Neuronal stem cell (in vitro differentiated cells): ENCODE results near the gene LUZP2.

Experiments
- DNase-seq: peaks from one replicate; pipeline ENCODE4 v3.0.0-alpha.2; 2013; ENCODE audit warnings: low spot score
- H2AFZ ChIP-seq: one replicate; pipeline ENCODE4 v1.6.1; 2013; ENCODE audit warnings: mild to moderate bottlenecking, low read length, inconsistent platforms
- H2AK5ac ChIP-seq: 2 replicates; pipeline ENCODE4 v1.6.1; 2013; ENCODE audit warnings: low read depth, mild to moderate bottlenecking, inconsistent platforms, low read length, moderate library complexity, mixed read lengths
- H2BK120ac ChIP-seq: 2 replicates; pipeline ENCODE4 v1.6.1; 2013; ENCODE audit warnings: low read depth, mild to moderate bottlenecking, inconsistent platforms, low read length, moderate library complexity, mixed read lengths
- H2BK12ac ChIP-seq: one replicate; pipeline ENCODE4 v1.6.1; 2013; ENCODE audit warnings: low read length, inconsistent platforms
- H2BK15ac ChIP-seq: 2 replicates; pipeline ENCODE4 v1.6.1; 2013; ENCODE audit warnings: mild to moderate bottlenecking, low read length, inconsistent platforms, mixed read lengths
- H2BK5ac ChIP-seq: one replicate; pipeline ENCODE4 v1.6.1; 2013; ENCODE audit warnings: inconsistent platforms, mild to moderate bottlenecking, low read length, moderate library complexity
- H3K14ac ChIP-seq: one replicate; pipeline ENCODE4 v1.6.1; 2013; ENCODE audit warnings: low read length, inconsistent platforms
- H3K18ac ChIP-seq: 2 replicates; pipeline ENCODE4 v1.6.1; 2013; ENCODE audit warnings: low read length, inconsistent platforms
- H3K23ac ChIP-seq: 2 replicates; pipeline ENCODE4 v1.6.1; 2013; ENCODE audit warnings: low read depth, mild to moderate bottlenecking, mixed read lengths, low read length, inconsistent platforms; ENCODE audit not compliant: poor library complexity
- H3K27ac ChIP-seq: replicated peaks from 3 replicates; pipeline ENCODE4 v1.5.1; 2013; ENCODE audit warnings: low read length, inconsistent platforms
- H3K27me3 ChIP-seq, 3 experiments: 2 replicates each; pipeline ENCODE4 v1.6.1; 2013; ENCODE audit warnings: low read length in 3 of 3, mild to moderate bottlenecking in 2 of 3, inconsistent platforms in 1 of 3, low read depth in 1 of 3, mixed read lengths in 1 of 3, moderate library complexity in 1 of 3; ENCODE audit not compliant: control insufficient read depth in 3 of 3, insufficient read depth in 3 of 3
- H3K36me3 ChIP-seq, 2 donors: replicated peaks in 1 of 2; 2 replicates each; pipeline ENCODE4 v1.6.1; 2013; ENCODE audit warnings: low read length in 2 of 2; ENCODE audit not compliant: control insufficient read depth in 2 of 2, insufficient read depth in 2 of 2
- H3K4ac ChIP-seq: 2 replicates; pipeline ENCODE4 v1.6.1; 2013; ENCODE audit warnings: inconsistent platforms, mild to moderate bottlenecking, low read length, moderate library complexity
- H3K4me1 ChIP-seq, 2 donors: 1 replicate in 1 of 2; 2 replicates in 1 of 2; pipeline ENCODE4 v1.6.1; 2013; ENCODE audit warnings: low read length in 2 of 2, low read depth in 1 of 2; ENCODE audit not compliant: control insufficient read depth in 2 of 2, insufficient read depth in 1 of 2
- H3K4me2 ChIP-seq: one replicate; pipeline ENCODE4 v1.6.1; 2013; ENCODE audit warnings: mild to moderate bottlenecking, low read length, inconsistent platforms; ENCODE audit not compliant: insufficient read depth, poor library complexity, severe bottlenecking
- H3K4me3 ChIP-seq, 2 donors: 2 replicates each; pipeline ENCODE4 v1.5.1; 2013; ENCODE audit warnings: low read length in 2 of 2, mild to moderate bottlenecking in 2 of 2, inconsistent platforms in 1 of 2, moderate library complexity in 1 of 2
- H3K79me1 ChIP-seq: one replicate; pipeline ENCODE4 v1.6.1; 2013; ENCODE audit warnings: low read depth, mild to moderate bottlenecking, inconsistent platforms, low read length, moderate library complexity
- H3K9ac ChIP-seq: one replicate; pipeline ENCODE4 v1.6.1; 2013; ENCODE audit warnings: mild to moderate bottlenecking, low read depth, low read length, inconsistent platforms; ENCODE audit not compliant: poor library complexity
- H3K9me3 ChIP-seq, 2 donors: replicated peaks in 1 of 2; 2 replicates each; pipeline versions ENCODE3 to v1.6.1; 2013; ENCODE audit warnings: low read length in 2 of 2, mild to moderate bottlenecking in 2 of 2, inconsistent platforms in 1 of 2, low read depth in 1 of 2, mixed read lengths in 1 of 2, moderate library complexity in 1 of 2; ENCODE audit not compliant: control insufficient read depth in 2 of 2, insufficient read depth in 1 of 2
- H4K8ac ChIP-seq: one replicate; pipeline ENCODE4 v1.6.1; 2013; ENCODE audit warnings: low read depth, mild to moderate bottlenecking, inconsistent platforms, low read length, moderate library complexity
- H4K91ac ChIP-seq: one replicate; pipeline ENCODE4 v1.6.1; 2013; ENCODE audit warnings: low read length, low read depth, mild to moderate bottlenecking, inconsistent platforms; ENCODE audit not compliant: poor library complexity
- WGBS, 2 donors: extraction: QIAGEN DNeasy Blood & Tissue Kit; methylation state at CpG; one replicate each; pipeline ENCODE4 v1.1.7; 2013; ENCODE audit warnings: missing lambda C conversion rate in 2 of 2, mixed read lengths in 1 of 2; ENCODE audit not compliant: insufficient read length in 2 of 2, insufficient replicate concordance in 1 of 2; ENCODE audit errors: extremely low coverage in 2 of 2; 5-methylcytosine and 5-hydroxymethylcytosine counted together

Gene LUZP2

DNA sequence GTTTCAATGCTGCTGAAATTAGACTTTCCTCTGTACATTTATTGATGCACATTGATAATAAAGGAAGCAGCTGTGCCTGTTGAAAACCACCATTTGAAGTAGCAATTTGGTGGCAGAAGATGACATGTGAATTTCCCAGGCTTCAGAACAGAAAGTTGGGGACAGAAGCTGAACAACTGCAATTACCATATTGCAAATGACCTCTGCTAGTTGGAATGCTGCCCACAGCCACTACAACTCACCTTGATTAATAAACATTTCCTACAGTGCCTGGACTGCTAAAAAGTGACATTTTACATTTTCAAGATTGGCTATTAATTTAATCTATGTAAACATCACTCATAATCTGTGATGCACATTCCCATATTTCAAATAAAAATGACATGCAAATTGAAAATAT is 208.6 kb downstream of the LUZP2 start:
- H2BK12ac ChIP-seq, result no peak overlapping the region
- no peak overlapping the region for H3K4me2 ChIP-seq
- DNase-seq, result no peak
- H2BK15ac ChIP-seq, result no peak overlapping the region
- no peak overlapping the region for H3K4me3 ChIP-seq
- H4K91ac ChIP-seq, result no peak overlapping the region
- no peak overlapping the region for H2AFZ ChIP-seq
- H3K27ac ChIP-seq, result no peak overlapping the region
- no peak overlapping the region for H2BK120ac ChIP-seq
- no peak overlapping the region for H3K23ac ChIP-seq
- no peak overlapping the region for H3K14ac ChIP-seq
- H2AK5ac ChIP-seq, result no peak overlapping the region
- no peaks in the 10 kb centered on the region for H3K27me3 ChIP-seq
- no peak overlapping the region for H3K4ac ChIP-seq
- H3K4me1 ChIP-seq, result peaks cover 0 to 2% of the 10 kb centered on the region in 2 donors
- H3K9me3 ChIP-seq, result no peaks in the 10 kb centered on the region
- H3K79me1 ChIP-seq, result no peaks in the 10 kb centered on the region
- H3K36me3 ChIP-seq, result no peaks in the 10 kb centered on the region
- no peak overlapping the region for H3K9ac ChIP-seq
- H2BK5ac ChIP-seq, result no peak overlapping the region
- no peak overlapping the region for H4K8ac ChIP-seq
- H3K18ac ChIP-seq, result no peak overlapping the region

DNA sequence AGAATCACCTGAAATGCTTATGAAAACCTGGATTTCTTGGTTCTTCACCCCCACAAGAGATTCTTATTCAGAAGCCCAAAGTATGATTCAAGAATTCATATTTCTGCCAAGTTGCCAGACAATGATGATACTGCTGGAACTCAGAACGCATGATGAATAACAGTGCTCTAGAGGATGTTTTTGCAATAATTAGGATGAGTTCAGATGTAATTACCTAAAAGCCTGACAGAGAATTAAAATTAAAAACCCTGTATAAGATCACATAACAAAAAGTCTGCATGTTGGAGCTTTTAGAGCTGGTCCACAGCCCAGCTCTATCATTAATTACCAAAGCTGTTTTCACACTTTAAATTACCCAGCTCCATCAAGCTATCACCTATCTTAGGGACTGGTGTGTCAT is 211.8 kb downstream of the LUZP2 start:
- H3K18ac ChIP-seq, result no peak overlapping the region
- no peak overlapping the region for H2BK15ac ChIP-seq
- H4K91ac ChIP-seq, result no peak overlapping the region
- no peak overlapping the region for H4K8ac ChIP-seq
- H2BK5ac ChIP-seq, result no peak overlapping the region
- no peaks in the 10 kb centered on the region for H3K27me3 ChIP-seq
- H2BK120ac ChIP-seq, result no peak overlapping the region
- H3K79me1 ChIP-seq, result no peaks in the 10 kb centered on the region
- H3K14ac ChIP-seq, result no peak overlapping the region
- no peak overlapping the region for H2AFZ ChIP-seq
- no peak for DNase-seq
- no CpG with 5 or more reads among the region's 1 CpG for WGBS, 2 donors
- no peak overlapping the region for H3K4ac ChIP-seq
- no peaks in the 10 kb centered on the region for H3K9me3 ChIP-seq
- no peak overlapping the region for H2AK5ac ChIP-seq
- H3K27ac ChIP-seq, result no peak overlapping the region
- H3K9ac ChIP-seq, result no peak overlapping the region
- H3K36me3 ChIP-seq, result no peaks in the 10 kb centered on the region
- H3K4me1 ChIP-seq, result no peaks in the 10 kb centered on the region
- H3K4me3 ChIP-seq, result no peak overlapping the region
- no peak overlapping the region for H3K23ac ChIP-seq
- no peak overlapping the region for H3K4me2 ChIP-seq
- no peak overlapping the region for H2BK12ac ChIP-seq

DNA sequence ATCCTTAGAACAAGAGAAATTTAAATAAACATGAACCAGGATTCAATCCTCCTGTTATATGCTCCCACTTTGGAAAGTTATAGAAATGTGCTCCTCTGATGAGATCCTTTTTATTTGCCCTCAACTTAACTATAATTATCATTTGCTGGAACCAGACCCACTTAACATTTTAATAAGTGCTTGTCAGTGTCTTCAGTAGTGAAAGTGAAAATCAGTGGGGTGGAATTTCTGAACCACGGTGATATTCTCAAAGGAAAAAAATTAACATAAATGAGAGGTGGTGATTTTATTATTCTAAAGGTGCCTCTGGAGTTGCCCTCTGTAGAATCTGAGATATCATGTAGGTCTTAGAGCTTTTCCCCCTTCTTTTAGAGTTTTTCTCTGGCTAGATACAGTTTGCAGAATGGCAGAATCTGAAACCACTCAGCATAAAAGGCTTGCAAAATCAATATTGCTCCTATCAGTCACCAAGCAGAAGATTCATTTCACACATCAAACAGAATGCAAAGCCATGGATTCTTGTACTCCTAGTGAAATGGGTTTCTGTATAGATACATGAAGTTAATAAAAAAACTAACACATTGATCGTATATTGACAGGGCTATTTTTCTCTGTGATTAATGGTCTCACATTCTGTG is 213.2 kb downstream of the LUZP2 start:
- Histone ChIP-seq H3K4me1 (no peaks in the 10 kb centered on the region), H3K14ac (no peak overlapping the region), H4K8ac (no peak overlapping the region), H3K27ac (no peak overlapping the region), H3K27me3 (no peaks in the 10 kb centered on the region), H2BK120ac (no peak overlapping the region), H3K9me3 (no peaks in the 10 kb centered on the region), H3K23ac (no peak overlapping the region), H2BK12ac (no peak overlapping the region), H3K18ac (no peak overlapping the region), H4K91ac (no peak overlapping the region), H3K4me3 (no peak overlapping the region), H2BK5ac (no peak overlapping the region), H3K79me1 (no peaks in the 10 kb centered on the region), H2AK5ac (no peak overlapping the region), H3K9ac (no peak overlapping the region), H3K4ac (no peak overlapping the region), H2BK15ac (no peak overlapping the region), H3K36me3 (no peaks in the 10 kb centered on the region), H3K4me2 (no peak overlapping the region), H2AFZ (no peak overlapping the region)
- no peak for DNase-seq
- no CpG with 5 or more reads among the region's 2 CpGs for WGBS, 2 donors

DNA sequence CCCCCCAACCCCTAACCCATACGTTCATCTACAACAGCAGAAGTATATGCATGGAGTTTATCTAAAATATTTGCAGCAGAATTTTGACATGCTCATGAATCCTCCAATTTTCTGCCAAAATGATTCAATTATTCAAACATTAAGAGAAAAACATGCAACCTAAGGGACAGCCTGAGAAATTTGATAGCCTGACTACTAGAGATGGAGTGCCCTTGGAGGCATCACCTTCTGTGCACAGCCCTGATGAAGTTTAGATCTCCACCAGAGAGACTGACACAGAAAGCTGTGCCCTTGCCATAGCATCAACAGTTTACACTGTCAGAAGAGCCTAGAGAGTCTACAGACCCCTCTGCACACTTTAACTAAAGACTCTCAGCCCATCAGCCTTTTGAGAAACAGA is 217.7 kb downstream of the LUZP2 start:
- H2BK120ac ChIP-seq, result no peak overlapping the region
- H3K4me1 ChIP-seq, result no peaks in the 10 kb centered on the region
- no peak overlapping the region for H3K4me3 ChIP-seq
- H3K27ac ChIP-seq, result no peak overlapping the region
- H3K9me3 ChIP-seq, result no peaks in the 10 kb centered on the region
- no peak for DNase-seq
- no peak overlapping the region for H2BK5ac ChIP-seq
- WGBS, 2 donors, result no CpG with 5 or more reads among the region's 1 CpG
- no peak overlapping the region for H4K8ac ChIP-seq
- H2BK12ac ChIP-seq, result no peak overlapping the region
- no peak overlapping the region for H3K9ac ChIP-seq
- no peak overlapping the region for H3K23ac ChIP-seq
- no peak overlapping the region for H3K18ac ChIP-seq
- no peaks in the 10 kb centered on the region for H3K36me3 ChIP-seq
- no peak overlapping the region for H2BK15ac ChIP-seq
- no peak overlapping the region for H3K14ac ChIP-seq
- H3K4ac ChIP-seq, result no peak overlapping the region
- H2AFZ ChIP-seq, result no peak overlapping the region
- H4K91ac ChIP-seq, result no peak overlapping the region
- H3K27me3 ChIP-seq, result no peaks in the 10 kb centered on the region
- no peaks in the 10 kb centered on the region for H3K79me1 ChIP-seq
- H3K4me2 ChIP-seq, result no peak overlapping the region
- H2AK5ac ChIP-seq, result no peak overlapping the region
